Sigmoid colon (tissue), 4 donors: Measurements from ENCODE around the gene POU5F1.

Experiments used
- EP300 ChIP-seq, 4 donors: sonication (generic); formaldehyde crosslinking; IDR thresholded peaks; one replicate each; pipeline ENCODE4 v1.6.1; 2017; ENCODE audit warnings: antibody characterized with exemption in 4 of 4
- POLR2A ChIP-seq, 2 donors: fragments of 450-650 bp; IDR thresholded peaks; one replicate each; pipeline ENCODE4 v1.6.1; 2016; ENCODE audit warnings: antibody characterized with exemption in 2 of 2, mild to moderate bottlenecking in 2 of 2, moderate library complexity in 2 of 2
- POLR2AphosphoS5 ChIP-seq, 4 donors: sonication (generic); formaldehyde crosslinking; IDR thresholded peaks; one replicate each; pipeline ENCODE4 v1.6.1; 2017; ENCODE audit warnings: antibody characterized with exemption in 4 of 4
- TF ChIP-seq, protein P1 (sequence below), 4 experiments: fragments of 450-650 bp in 3 of 4; fragments of 200-600 bp in 1 of 4; IDR thresholded peaks; one replicate each; pipeline ENCODE4 v1.5.1; 2016 to 2019; ENCODE audit warnings: antibody characterized with exemption in 4 of 4, mild to moderate bottlenecking in 3 of 4, moderate library complexity in 2 of 4

DNA sequence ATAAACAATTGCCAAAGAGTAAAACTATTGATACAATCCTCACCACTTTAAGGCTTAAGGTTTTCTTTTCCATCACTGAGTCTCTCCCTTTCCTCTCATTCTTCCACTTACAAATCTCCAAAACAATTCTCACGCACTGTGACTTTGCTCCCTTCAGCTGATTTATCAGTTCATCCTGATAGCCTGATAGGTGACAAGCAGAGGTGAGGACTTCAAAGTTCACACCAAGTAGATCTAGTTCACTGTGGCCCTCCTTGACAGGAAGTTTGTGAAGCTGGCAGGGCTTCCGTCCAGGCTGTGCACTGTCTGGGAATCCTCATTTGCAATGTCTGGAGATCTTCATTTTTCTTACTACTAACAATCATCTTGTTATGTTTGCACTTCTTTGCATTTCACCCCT lies 35.2 kb upstream of the POU5F1 start:
- TF ChIP-seq, protein P1, sequence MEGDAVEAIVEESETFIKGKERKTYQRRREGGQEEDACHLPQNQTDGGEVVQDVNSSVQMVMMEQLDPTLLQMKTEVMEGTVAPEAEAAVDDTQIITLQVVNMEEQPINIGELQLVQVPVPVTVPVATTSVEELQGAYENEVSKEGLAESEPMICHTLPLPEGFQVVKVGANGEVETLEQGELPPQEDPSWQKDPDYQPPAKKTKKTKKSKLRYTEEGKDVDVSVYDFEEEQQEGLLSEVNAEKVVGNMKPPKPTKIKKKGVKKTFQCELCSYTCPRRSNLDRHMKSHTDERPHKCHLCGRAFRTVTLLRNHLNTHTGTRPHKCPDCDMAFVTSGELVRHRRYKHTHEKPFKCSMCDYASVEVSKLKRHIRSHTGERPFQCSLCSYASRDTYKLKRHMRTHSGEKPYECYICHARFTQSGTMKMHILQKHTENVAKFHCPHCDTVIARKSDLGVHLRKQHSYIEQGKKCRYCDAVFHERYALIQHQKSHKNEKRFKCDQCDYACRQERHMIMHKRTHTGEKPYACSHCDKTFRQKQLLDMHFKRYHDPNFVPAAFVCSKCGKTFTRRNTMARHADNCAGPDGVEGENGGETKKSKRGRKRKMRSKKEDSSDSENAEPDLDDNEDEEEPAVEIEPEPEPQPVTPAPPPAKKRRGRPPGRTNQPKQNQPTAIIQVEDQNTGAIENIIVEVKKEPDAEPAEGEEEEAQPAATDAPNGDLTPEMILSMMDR (IDR thresholded peaks at IDR 0.05), result no peak
- TF ChIP-seq POLR2A (IDR thresholded peaks at IDR 0.05) (no peak), POLR2AphosphoS5 (IDR thresholded peaks at IDR 0.05) (no peak), EP300 (IDR thresholded peaks at IDR 0.05) (no peak)
